Fibroblast of skin of scalp (primary cell): Measurements from ENCODE around the gene LY86.
"Not testable (repeated sequence)": the region's sequence is repeated elsewhere in the genome, so short reads cannot be mapped to it uniquely, and the experiment has no call there.

ENCODE experiments used
- DNase-seq: peaks from one replicate; pipeline ENCODE4 v3.0.0-alpha.2; 2013

LY86 gene

GRCh38 chr6:6596529-6597328 is 8.2 kb downstream of the LY86 start:
- DNase-seq: no peak

- DNase-seq: no peak
Observed at GRCh38 chr6:6597682-6598081, 9.2 kb downstream of the LY86 start.

DNA sequence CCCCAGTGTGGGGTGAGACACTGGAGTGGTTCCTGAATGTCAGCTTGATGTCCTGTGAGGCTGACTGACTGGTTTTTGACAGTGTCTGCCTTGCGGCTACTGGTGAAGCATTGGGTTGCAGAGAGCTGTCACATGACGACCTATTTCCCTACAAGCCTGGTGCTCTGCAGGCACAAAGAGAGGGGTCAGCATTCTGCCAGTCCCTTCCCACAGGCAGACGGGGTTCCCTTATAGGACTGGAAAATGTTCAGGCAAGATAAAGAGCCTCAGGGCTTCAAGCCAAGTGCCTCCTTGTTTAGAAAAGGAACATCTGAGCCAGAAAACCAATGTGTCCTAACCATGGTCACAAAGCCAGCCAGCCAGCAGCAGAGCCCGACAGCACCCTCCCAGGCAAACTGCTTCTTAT is 11.0 kb downstream of the LY86 start:
- DNase-seq: no peak

GRCh38 chr6:6600875-6601274 is 12.4 kb downstream of the LY86 start:
- no peak for DNase-seq

DNA sequence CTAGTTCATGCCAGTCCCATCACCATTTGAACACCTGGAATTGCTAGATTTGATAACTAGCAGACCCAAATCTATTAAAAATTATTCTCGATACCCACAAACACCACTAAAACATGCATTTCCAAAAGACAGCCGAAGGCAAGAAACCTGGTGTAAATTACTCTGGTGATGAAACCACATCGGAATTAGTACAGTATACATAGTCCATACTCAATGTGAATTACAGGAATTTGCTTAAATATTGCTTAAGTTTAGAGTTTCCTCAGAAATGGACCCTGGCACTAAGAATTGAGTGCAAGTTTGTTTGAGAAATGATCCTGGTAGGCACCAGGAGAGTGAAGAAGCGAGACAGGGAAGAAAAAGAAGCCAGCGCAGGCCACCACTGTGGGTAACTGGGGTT is 13.7 kb downstream of the LY86 start:
- no peak for DNase-seq

DNA sequence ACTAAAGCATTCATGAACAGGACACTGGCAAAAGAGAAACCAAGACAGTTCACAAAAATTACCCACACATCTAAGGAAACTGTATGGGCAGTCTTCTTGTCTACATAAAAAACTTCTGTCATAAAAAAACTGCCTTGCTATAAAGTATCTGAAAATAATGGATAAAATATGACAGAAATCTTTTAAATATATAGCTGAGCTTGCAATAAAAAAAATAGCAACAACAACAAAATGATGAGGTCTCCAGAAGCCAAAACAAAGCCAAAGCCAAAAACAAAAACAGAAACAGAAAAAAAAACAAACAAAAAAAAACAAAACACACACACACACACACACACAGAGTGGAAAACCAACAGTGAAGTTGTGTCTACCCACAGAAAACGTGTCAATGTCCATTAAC is 14.8 kb downstream of the LY86 start:
- DNase-seq: no peak

DNA sequence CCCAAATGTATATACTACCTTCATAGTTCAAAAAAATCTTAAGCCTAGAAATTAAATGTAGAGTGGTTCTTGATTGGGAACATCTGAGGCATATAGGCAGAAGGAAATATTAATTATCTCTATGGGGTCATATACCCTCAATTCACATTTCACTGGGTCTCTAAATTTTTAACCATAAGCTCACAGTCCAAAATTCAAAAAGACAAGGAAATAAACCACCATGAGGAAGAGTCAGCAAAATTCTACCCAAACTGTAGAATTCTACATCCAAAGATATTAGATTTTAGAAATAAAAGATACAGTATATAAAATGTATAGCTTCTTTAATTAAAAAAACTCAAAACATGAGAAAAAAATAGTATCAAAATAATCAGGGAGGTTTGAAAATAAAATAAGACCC is 15.5 kb downstream of the LY86 start:
- DNase-seq: no peak

GRCh38 chr6:6604566-6604965 is 16.0 kb downstream of the LY86 start:
- no peak for DNase-seq

DNA sequence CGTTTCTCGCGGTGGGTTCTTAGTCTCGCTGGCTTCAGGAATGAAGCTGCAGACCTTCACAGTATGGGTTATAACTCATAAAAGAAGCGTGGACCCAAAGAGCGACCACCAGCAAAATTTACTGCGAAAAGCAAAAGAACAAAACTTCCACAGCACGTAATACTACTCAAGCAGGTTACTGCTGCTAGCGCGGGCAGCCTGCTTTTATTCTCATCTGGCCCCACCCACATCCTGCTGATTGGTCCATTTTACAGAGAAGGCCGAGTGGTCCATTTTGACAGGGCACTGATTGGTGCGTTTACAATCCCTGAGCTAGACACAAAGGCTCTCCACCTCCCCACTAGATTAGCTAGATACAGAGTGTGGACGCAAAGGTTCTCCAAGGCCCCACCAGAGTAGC is 17.4 kb downstream of the LY86 start:
- DNase-seq: no peak

DNA sequence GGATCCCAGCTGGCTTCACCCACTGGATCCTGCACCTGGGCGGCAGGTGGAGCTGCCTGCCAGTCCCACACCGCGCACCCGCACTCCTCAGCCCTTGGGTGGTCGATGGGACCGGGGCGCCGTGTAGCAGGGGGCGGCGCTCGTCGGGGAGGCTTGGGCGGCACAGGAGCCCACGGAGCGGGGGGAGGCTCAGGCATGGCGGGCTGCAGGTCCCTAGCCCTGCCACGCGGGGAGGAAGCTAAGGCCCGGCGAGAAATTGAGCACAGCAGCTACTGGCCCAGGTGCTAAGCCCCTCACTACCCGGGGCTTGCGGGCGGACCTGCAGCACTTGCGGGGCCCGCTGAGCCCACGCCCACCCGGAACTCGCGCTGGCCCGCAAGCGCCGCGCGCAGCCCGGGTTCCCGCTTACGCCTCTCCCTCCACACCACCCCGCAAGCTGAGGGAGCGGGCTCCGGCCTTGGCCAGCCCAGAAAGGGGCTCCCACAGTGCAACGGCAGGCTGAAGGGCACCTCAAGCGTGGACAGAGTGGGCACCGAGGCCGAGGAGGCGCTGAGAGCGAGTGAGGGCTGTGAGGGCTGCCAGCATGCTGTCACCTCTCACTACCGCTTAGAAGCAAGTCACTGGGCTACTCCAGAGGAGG is 18.0 kb downstream of the LY86 start:
- not testable (repeated sequence) for DNase-seq

- DNase-seq: no peak
Observed at GRCh38 chr6:6609450-6609849, 20.9 kb downstream of the LY86 start.

DNA sequence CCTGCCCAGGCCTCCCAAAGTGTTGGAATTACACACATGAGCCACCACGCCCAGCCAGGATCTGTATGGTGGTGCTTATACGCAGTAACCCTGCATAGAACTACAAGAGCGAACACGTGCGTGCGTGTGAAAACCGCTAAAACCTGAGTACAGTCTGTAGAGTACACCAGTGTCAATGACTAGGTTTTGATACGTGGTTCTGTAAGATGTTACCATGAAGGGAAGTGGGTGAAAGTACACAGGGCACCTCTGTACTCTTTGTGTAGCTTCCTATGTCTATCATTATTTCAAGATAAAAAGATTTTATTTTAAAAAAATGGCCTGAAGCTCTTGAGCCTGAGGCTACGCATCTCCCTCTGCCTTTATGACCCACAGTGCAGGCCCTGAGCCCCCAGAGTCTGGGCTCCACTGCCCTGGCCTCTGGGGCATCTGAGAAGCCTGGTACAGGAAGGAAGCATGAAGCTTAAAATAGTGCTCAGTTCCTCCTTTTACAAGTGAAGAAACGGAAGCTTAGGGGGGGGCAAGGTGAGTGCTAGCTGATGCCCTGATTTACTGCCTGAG is 21.6 kb downstream of the LY86 start:
- no peak for DNase-seq

GRCh38 chr6:6611486-6611885 is 23.0 kb downstream of the LY86 start:
- DNase-seq: no peak

- no peak for DNase-seq
Observed at GRCh38 chr6:6612308-6612707, 23.8 kb downstream of the LY86 start.

GRCh38 chr6:6613103-6613718 is 24.7 kb downstream of the LY86 start:
- DNase-seq: not testable (repeated sequence)

- no peak for DNase-seq
Observed at GRCh38 chr6:6614096-6614982, 25.8 kb downstream of the LY86 start.

DNA sequence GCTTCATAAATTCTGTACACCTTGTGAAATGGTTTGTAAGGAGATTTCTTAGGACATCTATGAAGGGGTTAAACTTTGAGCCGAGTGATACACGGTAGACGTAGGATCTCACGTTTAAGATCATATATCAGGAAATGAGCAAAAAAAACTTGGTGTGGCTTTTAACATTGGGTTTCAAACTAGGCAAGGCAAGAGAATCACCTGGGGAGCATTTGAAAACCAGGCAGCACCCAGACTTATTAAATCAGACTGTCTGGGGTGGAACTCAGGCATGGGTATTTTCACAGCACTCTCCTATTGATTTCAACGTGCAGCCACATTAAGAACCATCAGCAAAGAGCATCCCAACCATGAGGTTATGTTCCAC is 26.4 kb downstream of the LY86 start:
- DNase-seq: no peak

DNA sequence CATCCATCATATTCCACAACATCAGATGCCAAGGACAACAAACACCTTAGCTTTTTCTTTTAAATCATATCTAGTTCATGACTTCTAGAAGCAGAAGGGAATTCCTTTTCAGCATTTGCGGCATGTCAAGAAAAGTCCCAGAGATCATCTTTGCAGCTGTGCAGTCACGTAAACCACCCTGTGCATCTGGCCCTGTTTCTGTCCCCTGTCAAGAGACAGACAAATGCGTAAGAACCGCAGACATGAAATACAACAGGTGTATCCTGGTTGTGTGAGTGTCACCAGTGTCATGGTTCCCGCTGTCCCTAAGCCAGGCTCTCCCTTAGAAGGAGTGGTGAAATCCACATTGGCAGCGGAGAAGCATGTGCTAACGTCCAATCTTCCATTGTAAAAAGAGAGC is 28.1 kb downstream of the LY86 start:
- no peak for DNase-seq

- no peak for DNase-seq
Observed at GRCh38 chr6:6619021-6619794, 30.7 kb downstream of the LY86 start.

DNA sequence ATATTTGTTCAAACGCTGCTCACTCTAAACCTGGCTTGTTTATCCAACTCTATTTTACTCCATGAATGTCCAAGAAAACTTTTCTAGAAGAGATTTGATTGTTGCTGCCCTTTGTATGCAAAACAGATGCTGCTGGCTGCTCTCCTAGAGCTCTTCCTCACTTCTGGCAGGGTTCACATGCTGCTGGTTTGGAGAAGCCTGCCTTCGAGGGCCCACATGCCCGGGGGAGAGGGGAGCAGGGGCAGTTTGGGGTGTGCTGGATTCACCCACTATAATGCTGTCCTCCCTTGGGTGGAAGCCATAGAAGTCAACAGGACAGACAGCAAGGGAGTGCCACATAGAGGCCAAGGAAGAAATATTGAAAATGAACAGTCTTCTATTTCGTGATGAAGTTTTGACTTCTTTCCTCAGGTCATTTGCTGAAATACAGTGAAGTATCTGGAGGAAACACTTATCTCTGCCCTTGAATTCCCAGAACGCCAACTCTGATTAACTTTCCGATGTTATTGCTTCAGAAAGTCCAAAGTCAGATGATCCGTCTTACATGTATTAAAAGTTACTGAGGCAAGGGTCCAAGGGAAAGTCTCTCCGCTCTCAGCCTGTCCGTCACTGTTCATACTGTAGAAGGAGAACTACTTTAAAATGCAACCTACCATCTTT is 32.4 kb downstream of the LY86 start:
- no peak for DNase-seq

DNA sequence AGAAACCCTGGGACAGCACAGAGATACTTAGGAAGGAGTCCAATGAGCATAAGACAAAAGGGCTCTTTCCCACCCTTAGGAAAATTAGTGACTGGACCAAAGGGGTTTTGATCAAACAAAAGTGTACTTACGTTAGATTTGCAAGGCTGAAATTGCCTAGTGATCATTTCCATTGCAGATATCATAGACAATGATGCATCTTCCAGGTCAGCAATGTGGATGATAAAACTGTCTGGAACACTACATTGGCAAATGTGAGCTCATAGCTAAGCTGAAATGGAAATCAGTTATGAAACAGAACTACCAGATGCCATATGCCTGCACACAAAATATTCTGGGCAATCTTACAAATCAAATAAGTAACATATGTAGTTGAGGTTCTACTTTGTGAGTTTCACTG is 34.0 kb downstream of the LY86 start:
- DNase-seq: no peak
